Measurements from ENCODE around the gene RAX.

RAX gene

GRCh38 chr18:59272891-59273758, at the start of gene RAX:
TSS of gene RAX (minus strand) at chr18:59273454. CDS start at chr18:59273206, 248 bp downstream.
- DNase-seq (ENCODE audit: low read depth in 2 of 2) = no peak

DNA sequence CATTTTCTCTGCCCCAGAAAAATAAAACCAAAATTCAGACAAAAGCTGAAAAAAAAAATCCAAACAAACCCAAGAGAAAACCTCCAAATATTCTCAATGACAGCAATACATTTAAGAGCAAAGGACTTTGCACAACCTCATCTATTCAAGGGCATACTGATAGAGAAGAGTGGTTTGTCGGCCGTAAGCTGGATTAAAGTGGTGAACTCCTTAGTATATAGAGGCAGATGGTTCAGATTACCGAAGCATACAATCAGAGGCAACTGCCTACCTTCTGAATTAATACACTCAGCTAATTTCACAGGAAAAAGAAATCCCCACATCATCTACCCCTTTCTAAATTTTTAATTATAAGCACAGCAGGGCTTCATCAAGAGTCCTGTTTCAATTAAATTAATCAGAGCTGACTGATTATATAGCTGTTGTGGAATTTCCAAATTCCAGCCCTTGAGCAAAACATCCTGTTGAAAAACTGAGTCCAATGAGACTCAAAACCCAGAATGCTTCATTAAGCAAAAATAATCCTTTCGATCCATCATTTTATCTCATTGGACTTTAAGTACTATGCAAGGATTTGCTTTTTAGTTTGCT, 45.3 kb upstream of the RAX start, which contains the start of gene CPLX4:
TSS of gene CPLX4 (minus strand) at position 190 of the 591 bp plus-strand sequence. CDS start at position 3, 187 bp downstream.
- no peak for DNase-seq (ENCODE audit: low read depth in 2 of 2)

- no peak for DNase-seq (ENCODE audit: low read depth in 2 of 2)
Measured at GRCh38 chr18:59311631-59312030, 38.4 kb upstream of the RAX start.

GRCh38 chr18:59308938-59309260, 35.6 kb upstream of the RAX start:
- DNase-seq (ENCODE audit: low read depth in 2 of 2) = no peak

- DNase-seq (ENCODE audit: low read depth in 2 of 2) = peak; percentile 10 to 18
Measured at GRCh38 chr18:59308248-59308937, 35.1 kb upstream of the RAX start.

DNA sequence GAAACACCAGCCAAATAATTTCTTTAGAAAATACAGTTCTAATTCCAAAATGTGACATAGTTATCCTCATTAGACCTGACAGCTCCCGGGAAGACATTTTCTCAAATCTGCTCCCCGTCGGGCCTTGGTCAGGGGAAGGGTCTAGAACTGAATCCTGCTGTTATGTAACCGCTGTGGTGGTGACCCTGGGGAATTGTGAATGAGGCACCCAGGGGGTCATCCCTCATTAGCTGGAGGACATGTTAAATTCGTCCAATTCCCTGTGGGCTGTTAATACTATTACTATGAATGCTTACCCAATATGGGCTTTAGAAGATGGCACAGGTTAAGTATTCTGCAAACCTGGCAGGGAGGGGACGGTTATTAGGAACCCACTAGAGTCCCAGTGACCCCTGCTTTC, 33.4 kb upstream of the RAX start:
- no peak for DNase-seq (ENCODE audit: low read depth in 2 of 2)

- no peak for DNase-seq (ENCODE audit: low read depth in 2 of 2)
Measured at GRCh38 chr18:59305295-59305694, 32.0 kb upstream of the RAX start.

DNA sequence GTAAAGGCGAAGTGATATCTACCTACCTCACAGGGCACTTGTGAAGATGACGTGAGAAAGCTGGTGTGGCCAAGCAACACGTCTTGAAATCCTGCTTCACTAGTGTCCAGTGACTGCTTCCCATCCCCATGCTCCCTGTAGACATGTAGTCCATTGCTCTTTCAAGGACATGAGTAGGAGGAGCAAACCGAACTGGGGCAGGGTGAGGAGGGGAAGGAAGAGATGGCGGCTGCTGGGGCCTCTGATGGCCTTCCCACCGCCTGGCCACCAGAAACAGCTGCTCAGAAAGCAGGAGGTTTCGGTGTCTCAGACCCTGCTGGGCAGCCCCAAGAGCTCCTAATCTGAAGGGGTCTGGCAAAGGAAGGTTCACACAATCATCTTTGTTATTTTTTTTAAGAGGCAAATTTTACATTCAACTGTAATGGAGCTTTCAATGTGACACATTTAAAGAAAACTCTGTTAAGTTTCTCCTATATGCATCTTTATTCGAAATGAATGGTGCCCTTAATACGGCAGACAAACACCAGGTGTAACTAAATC, 30.5 kb upstream of the RAX start:
- DNase-seq (ENCODE audit: low read depth in 2 of 2) = no peak

DNA sequence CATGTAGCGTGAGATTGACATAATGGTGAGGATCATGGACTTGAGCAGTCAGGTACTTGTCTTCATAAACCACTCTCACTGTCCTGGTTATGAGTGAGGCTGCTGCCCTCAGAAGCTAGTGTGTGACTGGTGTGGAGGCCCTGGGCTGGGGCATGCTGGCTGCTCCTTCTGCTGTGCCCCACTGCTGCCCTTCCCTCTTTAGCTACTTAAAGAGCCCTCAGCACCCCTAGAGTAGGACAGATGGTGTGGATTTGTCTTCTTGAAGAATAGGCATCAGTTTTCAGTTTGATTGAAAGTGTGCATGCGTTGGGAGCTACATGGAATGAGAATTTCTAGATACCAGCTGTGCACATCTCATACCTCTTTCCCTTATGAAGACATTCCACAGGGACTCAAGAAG, 29.8 kb upstream of the RAX start:
- no peak for DNase-seq (ENCODE audit: low read depth in 2 of 2)

- DNase-seq (ENCODE audit: low read depth in 2 of 2) = no peak
Measured at GRCh38 chr18:59301929-59302328, 28.7 kb upstream of the RAX start.

DNA sequence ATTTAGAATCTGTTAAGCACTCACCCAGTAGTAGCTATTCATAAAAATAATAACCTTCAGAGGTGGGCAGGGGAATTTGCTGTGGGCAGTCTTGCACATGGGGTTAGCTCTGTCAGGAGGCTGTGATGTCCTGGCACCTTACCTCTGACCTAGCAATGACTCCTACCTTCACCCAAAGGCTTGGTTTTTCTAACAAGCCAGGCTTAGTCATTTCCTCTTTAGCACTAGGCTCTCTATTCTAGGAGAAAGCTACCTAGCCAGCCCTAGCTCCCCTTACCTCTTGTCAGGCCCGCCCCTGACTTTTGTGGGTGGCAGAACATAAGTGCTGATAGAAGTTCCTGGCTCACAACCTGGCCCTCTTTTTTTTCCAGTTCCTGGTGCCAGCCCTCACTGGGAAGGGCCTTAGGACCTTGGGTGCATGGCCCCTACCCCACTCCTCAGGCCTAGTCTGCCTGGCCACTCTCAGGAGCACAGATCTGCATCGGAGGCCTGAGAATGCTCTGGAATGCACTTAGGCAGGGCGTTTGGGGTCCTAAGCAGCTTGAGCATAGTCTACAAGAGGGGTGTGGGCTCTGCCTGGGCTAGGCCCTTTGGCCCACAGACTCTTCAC, 27.5 kb upstream of the RAX start:
- no peak for DNase-seq (ENCODE audit: low read depth in 2 of 2)

DNA sequence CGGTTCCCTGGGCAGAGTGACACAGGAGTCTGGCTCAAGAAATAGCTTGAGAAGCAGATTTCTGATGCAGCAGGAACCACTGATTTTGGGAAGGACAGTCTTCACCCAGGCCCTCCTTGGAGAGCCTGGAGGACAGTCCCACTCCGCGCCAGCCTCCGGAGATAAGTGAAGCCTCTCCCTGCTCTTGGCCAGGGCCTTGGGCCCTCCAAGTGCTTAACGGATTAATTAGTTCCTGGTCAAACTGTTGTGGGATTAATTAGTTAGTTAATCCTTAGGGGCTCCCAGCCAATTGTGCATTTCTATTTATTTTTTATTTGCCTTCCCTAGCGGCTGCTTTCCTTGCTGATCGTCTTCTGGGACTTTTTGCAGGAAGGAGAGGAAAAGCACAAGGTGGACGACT, 25.6 kb upstream of the RAX start:
- DNase-seq (ENCODE audit: low read depth in 2 of 2) = no peak

- DNase-seq (ENCODE audit: low read depth in 2 of 2) = no peak
Measured at GRCh38 chr18:59293317-59293716, 20.1 kb upstream of the RAX start.

DNA sequence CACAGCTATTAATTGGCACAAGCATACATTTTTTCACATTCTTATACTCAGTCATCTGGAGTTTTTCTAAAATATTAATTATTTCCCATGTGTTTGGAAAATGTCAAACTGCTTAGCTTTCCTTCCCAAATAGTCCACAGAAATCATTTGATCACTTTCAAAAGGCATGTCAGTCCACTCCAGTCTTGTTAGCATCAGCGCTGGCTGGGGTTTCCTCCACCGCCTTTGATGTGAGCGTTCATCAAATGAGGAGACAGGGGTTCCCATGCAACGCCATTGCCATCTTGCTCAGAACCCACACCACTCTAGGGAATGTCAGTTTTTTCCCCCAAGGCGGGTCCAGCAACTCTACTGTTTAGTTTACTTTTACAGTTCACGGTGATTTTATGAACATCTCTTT, 13.1 kb upstream of the RAX start:
- no peak for DNase-seq (ENCODE audit: low read depth in 2 of 2)

GRCh38 chr18:59282341-59282740, 9.1 kb upstream of the RAX start:
- no peak for DNase-seq (ENCODE audit: low read depth in 2 of 2)

GRCh38 chr18:59279722-59280121, 6.5 kb upstream of the RAX start:
- DNase-seq (ENCODE audit: low read depth in 2 of 2) = no peak

- no peak for DNase-seq (ENCODE audit: low read depth in 2 of 2)
Measured at GRCh38 chr18:59279193-59279592, 5.9 kb upstream of the RAX start.

GRCh38 chr18:59278793-59279192, 5.5 kb upstream of the RAX start:
- DNase-seq (ENCODE audit: low read depth in 2 of 2) = no peak

GRCh38 chr18:59276047-59276446, 2.8 kb upstream of the RAX start:
- DNase-seq (ENCODE audit: low read depth in 2 of 2) = no peak

- DNase-seq (ENCODE audit: low read depth in 2 of 2) = no peak
Measured at GRCh38 chr18:59275406-59275949, 2.2 kb upstream of the RAX start.

- no peak for DNase-seq (ENCODE audit: low read depth in 2 of 2)
Measured at GRCh38 chr18:59274533-59274928, 1.3 kb upstream of the RAX start.
